ENCODE results near the gene FAF1. TPM values are rescaled to one million over a fixed set of nuclear protein-coding genes. Genes with fewer than 3 reads are reported as not detected.

The FAF1 gene
- total RNA-seq, 2 experiments from 2014 or later = 43.5 to 44.0 TPM

- H3K4me1 ChIP-seq (ENCODE audit: insufficient read depth, low read length) = no peaks in the 10 kb centered on the region
- no peak for TF ChIP-seq CTCF (IDR thresholded peaks at IDR 0.05)
- no peaks in the 10 kb centered on the region for H3K36me3 ChIP-seq (ENCODE audit: insufficient read depth, low read length)
- CTCF ChIA-PET = no interaction called here
- no peak overlapping the region for H3K4me3 ChIP-seq (ENCODE audit: low read length)
- POLR2A ChIA-PET = no interaction called here
- ATAC-seq (ENCODE audit: poor library complexity) (no peak), DNase-seq (no peak)
- H3K4me1 Mint-ChIP-seq (ENCODE audit: low read depth) = peaks cover 22% of the 10 kb centered on the region
- H3K27ac Mint-ChIP-seq = no peak overlapping the region
- no peak overlapping the region for H3K27ac ChIP-seq (ENCODE audit: low read depth in 1 of 2, low read length in 2 of 2)
- H3K27me3 Mint-ChIP-seq = no peaks in the 10 kb centered on the region
- no peaks in the 10 kb centered on the region for H3K9me3 ChIP-seq (ENCODE audit: control insufficient read depth in 1 of 2, insufficient read depth in 1 of 2, low read length in 2 of 2)
- H3K4me3 Mint-ChIP-seq = no peak overlapping the region
- no peaks in the 10 kb centered on the region for H3K9me3 Mint-ChIP-seq
- intact Hi-C loops (cut with DNase I, micrococcal nuclease) = no loop called here
- no peaks in the 10 kb centered on the region for H3K36me3 Mint-ChIP-seq (ENCODE audit: low read depth)
- no peaks in the 10 kb centered on the region for H3K27me3 ChIP-seq (ENCODE audit: control insufficient read depth in 1 of 2, insufficient read depth in 2 of 2, low read length in 2 of 2)
Observed at GRCh38 chr1:50902419-50902818, 57.6 kb downstream of the FAF1 start.

DNA sequence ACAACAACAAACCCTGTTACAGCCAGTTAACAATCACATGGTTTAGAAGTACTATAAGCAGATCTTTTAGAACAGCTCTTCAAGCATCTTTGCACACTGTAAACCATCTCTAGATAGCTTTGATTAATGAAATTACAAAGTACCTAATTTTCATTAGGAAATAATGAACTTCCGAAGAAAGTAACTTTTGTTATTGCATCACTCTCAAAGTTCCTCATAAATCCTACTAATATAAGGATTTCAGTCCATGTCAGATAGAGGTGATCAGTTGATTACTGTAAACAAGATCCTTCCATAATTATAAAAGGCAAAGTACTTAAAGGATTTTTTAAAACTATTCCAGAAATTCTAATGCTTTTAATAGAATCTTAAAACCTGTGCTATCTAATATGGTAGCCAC is 58.2 kb downstream of the FAF1 start:
- ATAC-seq (ENCODE audit: poor library complexity) (no peak), DNase-seq (no peak)
- H3K27me3 ChIP-seq (ENCODE audit: control insufficient read depth in 1 of 2, insufficient read depth in 2 of 2, low read length in 2 of 2) = no peaks in the 10 kb centered on the region
- CTCF ChIA-PET = no interaction called here
- H3K27ac ChIP-seq (ENCODE audit: low read depth in 1 of 2, low read length in 2 of 2) = no peak overlapping the region
- Mint-ChIP-seq H3K36me3 (ENCODE audit: low read depth) (no peaks in the 10 kb centered on the region), H3K4me1 (ENCODE audit: low read depth) (peaks cover 22% of the 10 kb centered on the region), H3K9me3 (no peaks in the 10 kb centered on the region), H3K27me3 (no peaks in the 10 kb centered on the region), H3K27ac (no peak overlapping the region), H3K4me3 (no peak overlapping the region)
- no peak for TF ChIP-seq CTCF (IDR thresholded peaks at IDR 0.05)
- intact Hi-C loops (cut with DNase I, micrococcal nuclease) = no loop called here
- no peaks in the 10 kb centered on the region for H3K4me1 ChIP-seq (ENCODE audit: insufficient read depth, low read length)
- no peak overlapping the region for H3K4me3 ChIP-seq (ENCODE audit: low read length)
- POLR2A ChIA-PET = no interaction called here
- H3K36me3 ChIP-seq (ENCODE audit: insufficient read depth, low read length) = no peaks in the 10 kb centered on the region
- no peaks in the 10 kb centered on the region for H3K9me3 ChIP-seq (ENCODE audit: control insufficient read depth in 1 of 2, insufficient read depth in 1 of 2, low read length in 2 of 2)

GRCh38 chr1:50898773-50899172 is 61.3 kb downstream of the FAF1 start:
- DNase-seq (no peak), ATAC-seq (ENCODE audit: poor library complexity) (no peak)
- Histone ChIP-seq H3K4me3 (ENCODE audit: low read length) (no peak overlapping the region), H3K27ac (ENCODE audit: low read depth in 1 of 2, low read length in 2 of 2) (no peak overlapping the region), H3K9me3 (ENCODE audit: control insufficient read depth in 1 of 2, insufficient read depth in 1 of 2, low read length in 2 of 2) (no peaks in the 10 kb centered on the region), H3K27me3 (ENCODE audit: control insufficient read depth in 1 of 2, insufficient read depth in 2 of 2, low read length in 2 of 2) (no peaks in the 10 kb centered on the region), H3K36me3 (ENCODE audit: insufficient read depth, low read length) (no peaks in the 10 kb centered on the region), H3K4me1 (ENCODE audit: insufficient read depth, low read length) (no peaks in the 10 kb centered on the region)
- Mint-ChIP-seq H3K27me3 (no peaks in the 10 kb centered on the region), H3K4me3 (no peak overlapping the region), H3K9me3 (no peaks in the 10 kb centered on the region), H3K27ac (no peak overlapping the region), H3K36me3 (ENCODE audit: low read depth) (peaks cover 20% of the 10 kb centered on the region), H3K4me1 (ENCODE audit: low read depth) (peaks cover 38% of the 10 kb centered on the region)
- ChIA-PET CTCF (interaction anchor here (1.6 kb wide), 1 partner anchor 8 kb away, joined by 4 read pairs; no protein-coding TSS in a partner anchor), POLR2A (no interaction called here)
- intact Hi-C loops (cut with DNase I, micrococcal nuclease) = no loop called here
- TF ChIP-seq CTCF (IDR thresholded peaks at IDR 0.05) = no peak
